A549 (cell line): ENCODE data around the gene OCRL. TPM values are rescaled to one million over a fixed set of nuclear protein-coding genes. Genes with fewer than 3 reads are reported as not detected.

Experiments
- ATAC-seq, 2 experiments: fragments of 200-7000 bp in 1 of 2; fragments of >200 bp in 1 of 2; cut with Nextera tagmentation in 1 of 2; cut with Tn5 transposase in 1 of 2; 3 replicates each; pipeline versions ENCODE4 v1.8.0 to v1.9.1; 2018 to 2020; ENCODE audit warnings: mild to moderate bottlenecking in 1 of 2, moderate library complexity in 1 of 2
- CTCF ChIA-PET: fragments of 300-600 bp; sonication (Branson Sonifier 250); formaldehyde crosslinking; extraction: SDS; loops from one replicate; lab custom pipeline; 2021; ENCODE audit warnings: antibody characterized with exemption, inconsistent platforms; lab: Yijun Ruan, JAX
- POLR2A ChIA-PET: fragments of 350-600 bp; formaldehyde crosslinking; extraction: SDS; loops from one replicate; lab custom pipeline; 2021; ENCODE audit warnings: antibody characterized with exemption, inconsistent platforms; lab: Yijun Ruan, JAX
- DNase-seq, 2 experiments: peaks; one replicate each; pipeline versions ENCODE4 v3.0.0 to v3.0.0-alpha.2; 2011 to 2016; ENCODE audit warnings: low read depth in 1 of 2, low spot score in 1 of 2
- FAIRE-seq: peaks from 2 replicates; lab custom pipeline; 2011; peaks lifted over from hg19 to GRCh38; lab: Jason Lieb, UNC
- H3K27ac ChIP-seq, 2 experiments: fragments of >200 bp; sonication (Bioruptor Twin); formaldehyde crosslinking; 3 replicates each; pipeline ENCODE4 v1.5.1; 2016 to 2017
- H3K4me1 ChIP-seq: fragments of >200 bp; sonication (Bioruptor Twin); formaldehyde crosslinking; 3 replicates; pipeline ENCODE4 v1.6.1; 2016
- H3K4me2 ChIP-seq: fragments of >200 bp; sonication (Bioruptor Twin); formaldehyde crosslinking; 3 replicates; pipeline ENCODE4 v1.6.1; 2016
- H3K4me3 ChIP-seq: fragments of >200 bp; sonication (Bioruptor Twin); formaldehyde crosslinking; 3 replicates; pipeline ENCODE4 v1.5.1; 2016
- H3K9me3 ChIP-seq: fragments of >200 bp; sonication (Bioruptor Twin); formaldehyde crosslinking; 3 replicates; pipeline ENCODE4 v1.6.1; 2016
- ATOH8 ChIP-seq: fragments of 250-450 bp; sonication (Bioruptor Pico); IDR thresholded peaks from 2 replicates; pipeline ENCODE4 v1.5.0; 2020; ENCODE audit warnings: low read depth, mild to moderate bottlenecking, moderate library complexity
- E2F6 ChIP-seq: IDR thresholded peaks from 2 replicates; pipeline ENCODE4 v1.6.1; 2012; ENCODE audit warnings: low read depth, borderline replicate concordance
- EHMT2 ChIP-seq: fragments of 200-600 bp; sonication (generic); IDR thresholded peaks from 2 replicates; pipeline ENCODE4 v1.6.1; 2016; ENCODE audit warnings: antibody characterized with exemption, low read depth, mild to moderate bottlenecking, moderate library complexity
- ELK1 ChIP-seq: fragments of 150-350 bp; IDR thresholded peaks from 2 replicates; pipeline ENCODE4 v1.6.1; 2014; ENCODE audit warnings: low read depth, mild to moderate bottlenecking, low read length
- EP300 ChIP-seq, 2 experiments: fragments of >200 bp; sonication (Bioruptor Twin); formaldehyde crosslinking; IDR thresholded peaks; 2 replicates in 1 of 2; 3 replicates in 1 of 2; pipeline ENCODE4 v1.6.1; 2016 to 2017
- FOXS1 ChIP-seq: fragments of 250-450 bp; sonication (Bioruptor Pico); IDR thresholded peaks from 2 replicates; pipeline ENCODE4 v1.5.0; 2020; ENCODE audit warnings: mild to moderate bottlenecking, moderate library complexity
- HEYL ChIP-seq: fragments of 250-450 bp; sonication (Bioruptor Pico); IDR thresholded peaks from 2 replicates; pipeline ENCODE4 v1.8.0; 2021; ENCODE audit warnings: mild to moderate bottlenecking, moderate library complexity
- HOXA7 ChIP-seq: fragments of 250-450 bp; sonication (Bioruptor Pico); IDR thresholded peaks from 2 replicates; pipeline ENCODE4 v1.5.0; 2020; ENCODE audit warnings: mild to moderate bottlenecking, moderate library complexity
- JUN ChIP-seq, 2 experiments: fragments of >200 bp; sonication (Bioruptor Twin); formaldehyde crosslinking; IDR thresholded peaks; 2 replicates in 1 of 2; 3 replicates in 1 of 2; pipeline ENCODE4 v1.6.1; 2016 to 2017
- KDM5A ChIP-seq: fragments of 200-600 bp; sonication (generic); IDR thresholded peaks from 2 replicates; pipeline ENCODE4 v1.6.1; 2016; ENCODE audit warnings: antibody characterized with exemption, mild to moderate bottlenecking
- MAZ ChIP-seq: fragments of 150-350 bp; IDR thresholded peaks from 2 replicates; pipeline ENCODE4 v1.6.1; 2014; ENCODE audit warnings: antibody characterized with exemption, low read depth, low read length, borderline replicate concordance
- POLR2AphosphoS2 ChIP-seq: conservative IDR thresholded peaks from 2 replicates; pipeline ENCODE4 v1.6.1; 2012; ENCODE audit warnings: low read length, improper control_type of control experiment, inconsistent platforms
- RCOR1 ChIP-seq: fragments of 150-350 bp; IDR thresholded peaks from 2 replicates; pipeline ENCODE4 v1.6.1; 2014; ENCODE audit warnings: antibody characterized with exemption, low read length, low read depth
- RFX5 ChIP-seq: fragments of 450-650 bp; IDR thresholded peaks from 2 replicates; pipeline ENCODE4 v1.7.1; 2014; ENCODE audit warnings: antibody characterized with exemption, mild to moderate bottlenecking, moderate library complexity
- RNF2 ChIP-seq: fragments of 200-600 bp; sonication (generic); IDR thresholded peaks from 2 replicates; pipeline ENCODE4 v1.6.1; 2016; ENCODE audit warnings: low read depth, mild to moderate bottlenecking, antibody characterized with exemption, moderate library complexity, borderline replicate concordance
- SREBF2 ChIP-seq: fragments of 450-650 bp; IDR thresholded peaks from 2 replicates; pipeline ENCODE4 v1.6.1; 2014; ENCODE audit warnings: mild to moderate bottlenecking, moderate library complexity
- TFCP2L1 ChIP-seq: fragments of 250-450 bp; sonication (Bioruptor Pico); IDR thresholded peaks from 2 replicates; pipeline ENCODE4 v1.5.0; 2021; ENCODE audit warnings: mild to moderate bottlenecking
- TP53 ChIP-seq: fragments of 250-450 bp; sonication (Bioruptor Pico); IDR thresholded peaks from 2 replicates; pipeline ENCODE4 v1.5.0; 2021; ENCODE audit warnings: mild to moderate bottlenecking, moderate library complexity
- ZC3H11A ChIP-seq: fragments of 450-650 bp; IDR thresholded peaks from 2 replicates; pipeline ENCODE4 v1.6.1; 2014; ENCODE audit warnings: antibody characterized with exemption, mild to moderate bottlenecking
- WGBS: methylation state at CpG from one replicate; pipeline ENCODE4 v1.1.6; 2017; ENCODE audit errors: missing lambda C conversion rate; 5-methylcytosine and 5-hydroxymethylcytosine counted together
- polyA plus RNA-seq, 4 experiments: library from polyadenylated mRNA; depleted of rRNA in 3 of 4; stranded (reverse); fragments of >200 nt; fragmentation: RNase III in 1 of 4; extraction: RNeasy Plus Mini Kit Qiagen cat#74134 plus additional on column Dnase treatment in 1 of 4; gene quantifications; 2 replicates in 3 of 4; 3 replicates in 1 of 4; pipeline ENCODE4 v1.2.3, GENCODE V29; 2011 to 2017
- TF ChIP-seq, protein P1 (sequence below): fragments of 250-450 bp; sonication (Bioruptor Pico); IDR thresholded peaks from 2 replicates; pipeline ENCODE4 v1.5.0; 2021; ENCODE audit warnings: mild to moderate bottlenecking, moderate library complexity, borderline replicate concordance

The OCRL gene
- polyA plus RNA-seq, 2 of the 4 experiments (the other 2 are of a cell fraction), result 22.4 to 49.0 TPM

DNA sequence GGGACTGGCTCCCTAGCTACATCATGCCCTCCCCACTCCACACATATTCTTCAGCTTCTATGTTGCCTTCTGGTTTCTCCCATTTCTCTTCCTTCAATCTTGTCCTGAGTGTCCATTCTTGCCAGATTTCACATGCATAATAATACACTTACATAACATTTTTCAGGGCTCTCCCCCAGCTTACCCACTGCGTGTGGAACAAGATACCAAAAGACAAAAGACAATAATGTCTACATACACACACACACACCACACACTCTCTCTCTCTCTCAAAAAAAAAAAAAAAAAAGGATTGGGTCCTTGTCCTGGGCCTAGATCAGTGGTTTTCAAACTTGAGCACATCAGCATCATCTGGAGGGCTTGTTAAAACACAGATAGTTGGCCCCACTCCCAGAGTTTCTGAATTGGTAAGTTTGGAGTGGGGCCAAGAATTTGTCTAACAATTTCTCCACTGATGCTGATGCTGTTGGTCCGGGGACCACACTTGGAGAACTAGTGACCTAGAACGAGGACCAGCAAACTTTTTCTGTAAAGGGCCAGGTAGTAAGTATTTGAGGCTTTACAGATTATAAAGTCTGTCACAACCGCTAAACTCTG lies 10.3 kb upstream of the OCRL start:
- no peak overlapping the region for H3K4me2 ChIP-seq
- H3K9me3 ChIP-seq, result no peaks in the 10 kb centered on the region
- H3K4me1 ChIP-seq, result peaks cover 4% of the 10 kb centered on the region; the same call in 1 of the 3 replicates
- 75% methylated on average over 4 of the region's 4 CpGs for WGBS
- FAIRE-seq (no peak), DNase-seq (no peak), ATAC-seq (no peak)
- H3K4me3 ChIP-seq, result no peak overlapping the region
- ChIA-PET CTCF (no interaction called here), POLR2A (no interaction called here)
- no peak overlapping the region for H3K27ac ChIP-seq
- TF ChIP-seq, protein P1, sequence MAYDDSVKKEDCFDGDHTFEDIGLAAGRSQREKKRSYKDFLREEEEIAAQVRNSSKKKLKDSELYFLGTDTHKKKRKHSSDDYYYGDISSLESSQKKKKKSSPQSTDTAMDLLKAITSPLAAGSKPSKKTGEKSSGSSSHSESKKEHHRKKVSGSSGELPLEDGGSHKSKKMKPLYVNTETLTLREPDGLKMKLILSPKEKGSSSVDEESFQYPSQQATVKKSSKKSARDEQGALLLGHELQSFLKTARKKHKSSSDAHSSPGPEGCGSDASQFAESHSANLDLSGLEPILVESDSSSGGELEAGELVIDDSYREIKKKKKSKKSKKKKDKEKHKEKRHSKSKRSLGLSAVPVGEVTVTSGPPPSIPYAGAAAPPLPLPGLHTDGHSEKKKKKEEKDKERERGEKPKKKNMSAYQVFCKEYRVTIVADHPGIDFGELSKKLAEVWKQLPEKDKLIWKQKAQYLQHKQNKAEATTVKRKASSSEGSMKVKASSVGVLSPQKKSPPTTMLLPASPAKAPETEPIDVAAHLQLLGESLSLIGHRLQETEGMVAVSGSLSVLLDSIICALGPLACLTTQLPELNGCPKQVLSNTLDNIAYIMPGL (CRISPR knock-in tag), result no peak
- TF ChIP-seq FOXS1 (CRISPR knock-in tag) (no peak), ZC3H11A (no peak), TP53 (CRISPR knock-in tag) (no peak)

GRCh38 chrX:129530410-129530809 lies 9.6 kb upstream of the OCRL start:
- DNase-seq, result no peak
- TF ChIP-seq HOXA7 (CRISPR knock-in tag) (no peak), SREBF2 (no peak), RFX5 (no peak)
- TF ChIP-seq, all 56 proteins: peak for 0
- no peak overlapping the region for H3K4me3 ChIP-seq
- H3K9me3 ChIP-seq, result no peaks in the 10 kb centered on the region
- H3K27ac ChIP-seq, result no peak overlapping the region
- no peak overlapping the region for H3K4me2 ChIP-seq
- no peaks in the 10 kb centered on the region; the same call in 2 of the 3 replicates for H3K4me1 ChIP-seq
- ATAC-seq, result no peak
- POLR2A ChIA-PET, result no interaction called here
- CTCF ChIA-PET, result no interaction called here
- WGBS, result 85% methylated on average over 5 of the region's 5 CpGs
- FAIRE-seq, result no peak

DNA sequence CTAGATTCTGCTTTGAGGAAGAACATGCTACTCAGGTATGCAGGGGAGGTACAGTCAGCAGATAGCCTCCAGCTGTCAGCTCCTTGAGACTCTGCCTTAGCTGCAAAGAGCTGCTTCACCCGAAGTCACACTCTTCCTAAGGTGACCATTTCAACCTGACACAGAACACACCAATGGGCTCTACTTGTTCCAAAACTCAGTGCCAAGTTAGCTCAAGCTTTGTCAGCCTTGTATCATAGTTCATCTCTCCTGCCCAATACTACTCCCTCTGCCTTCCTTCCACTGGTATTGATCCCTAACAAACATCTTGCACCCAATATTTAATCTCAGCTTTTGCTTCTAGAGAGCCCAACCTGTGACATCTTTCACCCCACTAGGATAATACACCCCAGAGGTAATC lies 8.9 kb upstream of the OCRL start:
- ChIA-PET POLR2A (no interaction called here), CTCF (interaction anchor here (1.2 kb wide), 1 partner anchor 11 kb away, joined by 3 read pairs; no protein-coding TSS in a partner anchor)
- ATAC-seq (no peak), FAIRE-seq (no peak), DNase-seq (no peak)
- Histone ChIP-seq H3K4me3 (no peak overlapping the region), H3K4me1 (no peaks in the 10 kb centered on the region), H3K4me2 (no peak overlapping the region), H3K9me3 (no peaks in the 10 kb centered on the region), H3K27ac (no peak overlapping the region)
- 25% methylated on average over 1 of the region's 1 CpG for WGBS
- TF ChIP-seq KDM5A (no peak), RCOR1 (no peak), EHMT2 (no peak)

DNA sequence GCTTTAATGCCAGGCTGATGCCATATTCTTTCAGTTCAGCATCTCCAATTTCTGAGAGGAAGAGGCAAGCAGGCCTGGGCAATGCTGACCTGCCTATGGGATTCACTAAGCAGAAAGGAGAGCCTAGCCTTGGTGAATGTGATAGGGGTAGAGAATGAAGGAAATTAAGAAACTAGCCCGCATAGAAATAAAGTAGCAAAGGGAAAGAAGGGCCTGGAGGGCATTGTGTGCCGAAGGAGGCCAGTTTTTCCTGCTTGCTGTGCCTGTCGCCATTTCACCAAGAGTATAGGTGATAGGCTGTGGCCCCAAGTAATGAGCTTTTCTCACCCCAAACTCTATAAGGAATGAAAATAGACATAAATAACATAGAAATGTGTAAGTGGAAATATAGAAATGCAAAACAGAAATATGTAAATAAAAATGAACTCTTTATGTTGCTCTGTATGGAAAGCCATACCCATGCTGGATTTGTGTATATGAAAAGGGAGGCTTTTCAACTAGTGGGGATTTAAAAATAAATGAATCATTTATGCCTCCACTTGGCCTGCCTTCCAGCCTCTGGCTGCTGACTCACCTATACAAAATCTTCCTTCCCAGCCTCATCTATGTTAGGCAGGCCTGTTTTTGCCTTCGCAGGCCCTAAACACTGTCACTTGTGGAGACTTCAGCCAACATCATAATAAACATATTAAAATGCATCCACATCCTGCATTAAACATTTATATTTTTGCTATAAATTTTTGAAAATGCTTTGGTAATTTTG lies 5.1 kb upstream of the OCRL start:
- H3K9me3 ChIP-seq, result no peaks in the 10 kb centered on the region
- no peak overlapping the region for H3K4me3 ChIP-seq
- 85% methylated on average over 4 of the region's 4 CpGs for WGBS
- H3K4me2 ChIP-seq, result no peak overlapping the region
- FAIRE-seq, result no peak
- TF ChIP-seq JUN (IDR thresholded peaks at IDR 0.05) (no peak), RCOR1 (no peak), HEYL (no peak), MAZ (no peak), ELK1 (no peak), POLR2AphosphoS2 (no peak), ATOH8 (CRISPR knock-in tag) (no peak), RNF2 (no peak), EP300 (IDR thresholded peaks at IDR 0.05) (no peak), E2F6 (no peak), TFCP2L1 (CRISPR knock-in tag) (no peak)
- TF ChIP-seq, all 56 proteins: peak for 0
- POLR2A ChIA-PET, result no interaction called here
- ATAC-seq, result no peak
- Histone ChIP-seq H3K27ac (no peak overlapping the region), H3K4me1 (peaks cover 6% of the 10 kb centered on the region; the same call in 1 of the 3 replicates)
- CTCF ChIA-PET, result no interaction called here
- no peak for DNase-seq
